HT1080 (cell line): ENCODE results near the gene BNIP3. TPM values are rescaled to one million over a fixed set of nuclear protein-coding genes. Genes with fewer than 3 reads are reported as not detected.
A peak's percentile ranks its signal among the peaks of the same experiment; 100 is the strongest.

Experiments
- DNase-seq: peaks from one replicate; pipeline ENCODE4 v3.0.0-alpha.2; 2015; ENCODE audit warnings: low read depth
- polyA plus RNA-seq, 2 experiments: library from polyadenylated mRNA; depleted of rRNA; stranded (reverse); fragments of >200 nt; gene quantifications; 2 replicates each; pipeline ENCODE4 v1.2.3, GENCODE V29; 2015
- total RNA-seq: library from RNA; depleted of rRNA; stranded (reverse); fragments of >200 nt; shearing (Covaris generic); gene quantifications from 2 replicates; pipeline ENCODE4 v1.2.3, GENCODE V29; 2014; rRNA removed

BNIP3 gene, protein sequence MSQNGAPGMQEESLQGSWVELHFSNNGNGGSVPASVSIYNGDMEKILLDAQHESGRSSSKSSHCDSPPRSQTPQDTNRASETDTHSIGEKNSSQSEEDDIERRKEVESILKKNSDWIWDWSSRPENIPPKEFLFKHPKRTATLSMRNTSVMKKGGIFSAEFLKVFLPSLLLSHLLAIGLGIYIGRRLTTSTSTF
- total RNA-seq: 94.8 and 105 TPM in 2 replicates
- 253 and 325 TPM in 2 replicates for polyA plus RNA-seq (2015; cell fraction: cytosol; rRNA removed)
- polyA plus RNA-seq (2015; cell fraction: nucleus; rRNA removed): 128 and 143 TPM in 2 replicates

DNA sequence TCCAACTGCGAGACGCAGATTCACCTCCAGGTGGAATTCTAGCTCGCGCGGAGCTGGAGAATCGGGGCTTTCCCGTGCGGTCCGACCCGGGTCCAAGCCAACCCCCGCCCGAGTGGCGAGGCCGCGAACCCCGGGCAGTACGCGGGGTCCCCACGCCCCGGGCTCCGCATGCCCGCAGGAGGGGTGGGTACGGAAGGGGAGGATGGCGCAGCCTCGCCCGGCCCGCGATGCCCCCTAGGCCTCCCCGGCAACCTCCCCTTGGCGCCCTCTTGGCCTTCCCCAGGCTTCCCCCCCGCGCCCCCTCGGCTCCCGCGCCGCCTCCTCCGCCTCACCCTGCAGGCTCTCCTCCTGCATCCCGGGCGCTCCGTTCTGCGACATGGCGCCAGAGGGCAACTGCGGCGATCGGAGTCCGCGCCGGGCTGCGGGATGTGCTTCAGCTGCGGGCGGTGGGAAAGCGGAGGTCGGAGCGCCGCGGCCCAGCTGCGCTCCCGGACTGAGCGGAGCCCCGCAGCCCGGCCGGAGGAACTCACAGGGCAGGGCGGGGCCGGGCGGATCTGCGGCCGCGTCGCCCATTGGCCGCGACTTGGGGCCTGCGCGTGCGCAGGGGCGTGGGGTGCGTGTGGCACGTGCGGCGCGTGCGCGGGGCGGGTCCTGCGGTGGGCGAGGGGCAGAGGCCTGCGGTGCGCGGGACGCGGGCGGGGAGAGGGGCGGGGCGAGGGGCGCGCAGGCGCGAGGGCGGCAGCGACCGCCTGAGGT lies at the start of gene BNIP3:
BNIP3 (minus strand) TSS at position 495 of the 756 bp plus-strand sequence; CDS start at position 378, 117 bp downstream.
- DNase-seq: peak; percentile 85

DNA sequence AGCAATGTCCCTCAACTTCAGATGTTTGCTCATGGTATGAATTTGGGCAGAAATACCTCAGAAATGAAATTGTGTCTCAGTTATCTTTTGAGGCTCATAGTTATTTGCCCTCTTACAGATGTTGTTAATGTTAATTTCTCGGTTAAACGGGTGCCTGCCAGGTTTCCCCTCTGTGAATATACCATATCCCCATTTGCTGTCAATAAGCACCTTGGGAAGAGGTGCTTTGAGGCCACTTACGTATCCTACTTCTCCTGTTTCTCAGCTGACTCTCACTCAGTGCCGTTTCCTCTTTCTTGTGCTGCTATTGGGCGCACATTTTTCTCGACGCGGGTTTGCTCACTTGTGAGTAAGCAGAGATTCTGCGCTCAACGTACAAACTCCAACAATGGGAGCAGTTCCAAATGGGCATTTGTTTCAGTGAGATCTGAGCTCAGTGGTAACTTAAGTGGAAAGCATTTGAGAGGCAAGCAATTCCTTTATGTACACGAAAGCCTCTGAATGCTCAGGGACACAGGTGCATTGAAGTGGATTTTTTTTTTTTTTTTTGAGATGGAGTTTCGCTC lies 49.3 kb upstream of the BNIP3 start:
- no peak for DNase-seq

DNA sequence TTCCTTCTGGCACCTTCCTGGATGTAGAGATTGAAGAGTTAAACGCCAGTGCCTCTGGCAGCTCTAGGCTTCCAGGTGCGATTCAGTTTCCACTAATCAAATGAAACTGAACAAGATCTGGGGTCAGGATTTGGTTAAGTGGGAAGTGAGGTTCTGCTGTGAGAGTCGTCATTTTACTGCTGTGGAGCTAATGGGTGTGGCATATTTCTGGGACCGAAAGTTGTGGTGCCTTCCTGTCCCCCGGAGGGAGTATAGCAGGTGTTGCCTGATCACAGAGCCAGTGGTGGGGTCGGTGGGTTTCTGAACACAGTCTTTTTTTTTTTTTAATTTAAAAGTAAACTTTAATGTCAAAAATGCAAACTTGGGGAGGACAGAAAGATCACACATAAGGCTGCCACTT lies 47.0 kb upstream of the BNIP3 start:
- no peak for DNase-seq

DNA sequence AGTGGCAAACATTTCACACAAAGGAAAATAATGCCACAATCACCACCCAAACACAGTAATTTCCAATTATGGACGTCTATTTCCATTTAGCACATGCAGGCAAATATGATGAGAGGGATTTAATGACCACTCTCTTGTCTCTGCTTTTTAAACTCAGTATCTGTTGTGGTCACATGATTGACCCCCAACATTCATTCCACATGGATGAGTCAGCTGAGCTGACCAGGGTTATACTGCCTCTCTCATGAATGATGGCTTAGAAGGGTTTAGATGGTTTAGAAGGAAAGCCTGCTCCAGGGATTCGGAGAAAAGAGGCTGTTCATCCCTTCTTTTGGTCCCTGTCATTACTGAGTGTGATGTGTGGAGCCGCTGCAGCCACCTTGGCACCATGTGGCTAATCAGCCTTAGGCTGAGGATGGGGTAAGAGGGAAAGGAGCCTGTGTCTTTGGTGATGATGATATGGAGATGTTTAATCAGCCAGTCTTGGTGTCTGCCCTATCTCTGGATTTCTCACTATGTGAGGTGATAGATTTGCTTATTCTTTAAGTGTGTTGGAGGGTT lies 45.8 kb upstream of the BNIP3 start:
- DNase-seq: peak; percentile 68

DNA sequence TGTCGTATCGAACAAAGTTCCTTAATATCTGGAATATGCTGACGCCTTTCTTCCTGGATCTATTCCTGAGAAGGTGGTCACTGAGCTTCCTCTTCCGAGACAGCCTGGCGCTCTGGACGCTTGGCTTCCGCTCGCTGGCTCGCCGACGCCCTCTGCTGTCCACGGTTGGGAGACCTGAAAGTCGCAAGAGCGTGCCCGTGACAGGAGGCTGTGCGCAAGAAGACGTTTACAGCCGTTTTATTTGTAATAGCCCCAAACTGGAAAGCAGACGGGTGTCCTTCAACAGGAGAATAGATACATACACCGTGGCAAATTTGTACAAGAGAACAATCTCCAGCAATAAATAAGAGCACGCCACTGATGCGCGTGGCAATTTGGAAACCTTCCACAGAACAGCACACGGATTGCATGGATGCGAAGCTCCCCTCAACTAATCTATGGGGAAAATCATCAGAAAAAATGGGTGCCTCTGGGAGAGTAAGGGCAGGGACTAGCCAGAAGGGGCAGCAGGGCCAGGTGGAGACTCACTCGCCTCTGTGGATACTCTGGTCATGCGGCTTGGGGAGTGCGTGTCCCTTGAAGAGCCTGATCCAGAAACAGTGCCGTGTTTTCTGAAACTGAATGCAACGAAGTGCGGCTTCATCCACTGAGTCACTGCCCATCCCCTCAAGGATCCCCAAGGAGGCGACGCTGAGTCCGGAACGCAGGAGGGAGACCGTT lies 41.5 kb upstream of the BNIP3 start:
- peak; percentile 71 for DNase-seq

DNA sequence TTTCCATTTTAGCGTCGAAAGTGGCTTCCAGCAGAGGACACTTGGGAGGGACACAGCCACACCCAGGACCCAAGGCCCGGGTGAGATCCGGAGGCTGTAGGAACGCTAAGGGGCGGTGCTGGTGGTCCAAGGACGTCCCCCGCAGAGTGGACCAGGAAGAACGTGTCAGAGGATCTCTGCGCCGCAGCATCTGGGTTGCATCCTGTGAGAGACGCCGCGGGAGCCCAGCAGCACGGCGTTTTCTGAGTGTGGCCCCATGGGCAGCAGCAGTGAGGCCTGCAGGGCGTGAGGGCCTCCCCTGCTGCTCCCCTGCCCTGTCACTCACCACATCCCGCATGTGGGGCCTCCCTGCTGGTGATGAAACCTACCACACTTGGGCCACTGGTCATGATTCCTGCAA lies 40.5 kb upstream of the BNIP3 start:
- DNase-seq: no peak

DNA sequence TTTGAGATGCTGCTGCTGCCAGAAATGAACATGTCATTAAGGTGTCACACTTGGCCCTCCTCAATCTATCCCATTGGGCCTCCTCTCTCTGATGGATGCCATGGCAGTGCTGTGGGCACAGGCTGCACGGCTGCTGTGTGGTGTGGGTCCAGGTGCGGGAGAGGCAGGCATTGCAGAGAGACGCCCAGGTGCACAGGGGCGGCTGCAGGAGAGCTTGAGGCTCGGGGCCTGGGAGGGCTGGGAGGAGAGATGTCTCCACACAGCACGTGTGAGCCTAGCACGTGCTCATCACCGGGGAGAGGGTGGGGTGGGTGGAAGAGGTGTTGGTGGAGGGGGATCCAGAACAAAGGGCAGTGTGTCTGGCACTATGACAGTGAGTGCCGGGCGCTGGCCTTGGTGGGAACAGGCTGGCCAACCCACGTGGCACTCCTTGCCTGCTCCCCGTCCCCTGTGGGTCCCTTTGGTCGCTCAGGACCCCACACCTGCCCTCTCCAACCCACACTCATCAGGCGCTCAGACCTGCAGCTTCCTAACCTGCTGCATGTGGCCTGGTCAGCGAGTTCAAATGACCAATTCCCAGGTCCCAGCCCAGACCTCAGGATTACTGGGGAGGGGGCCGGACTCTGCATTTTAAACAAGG lies 39.9 kb upstream of the BNIP3 start:
- DNase-seq: no peak

DNA sequence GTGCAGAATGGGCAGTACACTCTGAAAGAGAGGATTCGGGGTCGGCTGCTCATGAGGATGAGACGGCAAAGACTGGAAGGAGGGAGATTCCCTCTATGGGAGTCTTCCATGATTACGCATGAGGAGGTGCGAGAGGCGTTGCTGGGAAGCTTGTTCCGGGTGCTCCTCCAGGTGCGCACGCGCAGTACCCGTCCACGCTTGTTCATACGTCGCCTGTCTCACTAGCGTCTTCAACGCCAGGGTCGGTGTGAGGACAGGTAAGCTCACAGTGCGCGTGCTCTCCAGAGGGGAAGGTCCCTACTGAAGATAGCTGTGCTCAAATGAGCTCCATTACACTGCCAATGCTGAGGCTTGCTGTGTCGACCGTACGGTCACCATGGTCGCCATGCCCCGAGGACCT lies 39.3 kb upstream of the BNIP3 start:
- DNase-seq: no peak

DNA sequence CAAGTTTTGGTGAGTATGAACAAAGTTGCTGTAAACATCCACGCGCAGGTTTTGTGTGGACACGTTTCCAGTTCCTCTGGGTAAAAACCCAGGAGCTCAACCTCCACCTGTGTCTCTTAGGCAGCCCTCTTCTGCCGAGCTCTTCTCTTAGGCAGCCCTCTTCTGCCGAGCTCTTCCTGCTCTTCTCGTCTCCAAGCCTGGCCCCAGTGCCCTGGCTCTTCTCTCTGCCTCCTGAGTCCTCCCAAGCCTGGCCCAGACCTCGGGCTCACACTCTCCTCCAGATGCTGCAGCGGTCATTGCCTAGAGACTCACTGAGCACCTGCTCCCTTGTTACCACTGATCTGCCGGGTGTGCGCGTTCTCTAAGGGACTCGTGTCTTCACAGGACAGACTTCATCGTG lies 38.7 kb upstream of the BNIP3 start:
- no peak for DNase-seq

DNA sequence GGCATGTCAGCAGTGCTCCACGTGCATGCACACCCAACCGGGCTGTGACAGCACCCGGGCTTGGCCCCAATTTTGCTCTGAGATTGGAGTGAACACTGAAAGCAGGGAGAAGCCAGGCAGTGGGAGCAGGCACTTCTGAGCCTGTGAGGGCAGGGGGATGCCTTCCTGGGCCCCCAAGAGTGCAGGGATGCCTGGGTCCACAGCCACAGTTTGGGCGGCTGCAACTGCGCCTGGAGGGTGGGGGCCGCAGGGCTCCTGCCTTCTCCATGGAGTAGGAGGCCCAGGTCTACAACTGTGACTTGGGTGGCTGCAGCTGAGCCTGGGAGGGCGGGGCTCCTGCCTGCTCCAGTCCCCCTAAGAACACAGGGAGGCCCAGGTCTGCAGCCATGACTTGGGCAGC lies 37.6 kb upstream of the BNIP3 start:
- no peak for DNase-seq

DNA sequence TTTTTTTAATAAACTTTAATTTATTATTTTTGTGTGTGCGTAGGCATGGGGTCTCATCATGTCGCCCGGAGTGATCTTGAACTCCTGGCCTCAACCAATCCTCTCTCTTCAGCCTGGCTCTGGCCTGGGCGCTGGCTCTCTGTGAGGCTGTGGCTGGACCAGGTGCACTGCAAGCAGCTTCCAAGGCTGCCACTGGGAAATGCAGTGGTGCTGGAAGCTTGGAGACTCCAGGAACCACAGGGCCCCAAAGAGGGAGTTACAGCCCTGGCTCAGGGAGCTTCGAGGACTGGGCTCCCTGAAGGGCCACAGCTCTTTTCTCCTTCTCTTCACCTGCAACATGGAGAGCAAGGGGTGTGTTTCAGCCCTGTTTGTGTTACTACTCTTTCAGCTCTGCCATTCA lies 36.7 kb upstream of the BNIP3 start:
- no peak for DNase-seq

DNA sequence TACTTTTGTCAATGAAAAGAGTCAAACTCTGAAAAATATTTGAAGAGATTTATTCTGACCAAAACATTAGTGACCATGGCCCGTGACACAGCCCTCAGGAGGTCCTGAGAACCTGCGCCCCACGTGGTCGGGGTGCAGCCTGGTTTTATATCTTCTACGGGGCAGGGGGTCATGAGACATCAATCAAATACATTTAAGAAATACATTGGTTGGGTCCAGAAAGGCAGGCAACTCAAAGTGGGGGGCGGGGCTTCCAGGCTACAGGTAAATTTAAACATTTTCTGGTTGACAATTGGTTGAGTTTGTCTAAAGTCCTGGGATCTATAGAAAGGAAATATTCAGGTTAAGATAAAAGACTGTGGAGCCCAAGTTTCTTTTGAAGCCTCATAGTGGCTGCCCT lies 34.8 kb upstream of the BNIP3 start:
- no peak for DNase-seq

DNA sequence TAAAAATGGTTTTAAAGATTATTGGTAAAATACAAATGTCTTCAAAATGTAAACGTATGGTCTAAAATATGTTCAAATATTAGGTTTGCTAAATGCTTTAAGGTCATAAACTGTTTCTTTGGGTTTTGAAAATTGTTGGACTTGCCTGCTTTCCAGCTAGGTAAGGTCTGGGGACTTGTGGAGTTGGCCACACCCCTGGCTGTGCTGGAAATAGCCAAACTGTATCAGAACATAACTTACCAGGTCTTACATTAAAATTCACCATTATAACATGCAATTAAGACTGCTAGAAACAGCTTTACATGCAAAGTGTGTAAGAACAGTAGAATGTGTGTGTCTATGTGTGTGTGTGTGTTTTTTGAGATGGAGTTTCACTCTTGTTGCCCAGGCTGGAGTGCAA lies 29.7 kb upstream of the BNIP3 start:
- no peak for DNase-seq

DNA sequence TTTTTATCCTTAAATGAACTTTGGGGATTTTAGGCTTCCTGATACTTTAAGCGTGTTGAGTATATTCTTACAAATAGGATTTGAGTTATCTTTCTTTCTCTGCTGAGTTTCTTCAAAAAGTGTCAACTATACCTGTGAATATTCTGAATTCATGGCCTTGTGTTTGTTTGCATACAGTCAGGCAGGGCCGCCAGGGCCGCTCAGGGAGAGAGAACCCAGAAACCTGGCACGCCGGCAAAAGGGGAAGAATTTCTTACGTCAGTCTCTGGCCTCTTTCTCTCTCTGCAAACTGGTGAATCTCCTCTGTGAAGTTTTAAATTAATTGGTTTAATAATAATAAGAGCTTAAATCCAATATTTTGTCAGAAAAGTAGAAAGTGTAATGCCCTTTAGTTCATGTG lies 29.3 kb upstream of the BNIP3 start:
- DNase-seq: no peak

DNA sequence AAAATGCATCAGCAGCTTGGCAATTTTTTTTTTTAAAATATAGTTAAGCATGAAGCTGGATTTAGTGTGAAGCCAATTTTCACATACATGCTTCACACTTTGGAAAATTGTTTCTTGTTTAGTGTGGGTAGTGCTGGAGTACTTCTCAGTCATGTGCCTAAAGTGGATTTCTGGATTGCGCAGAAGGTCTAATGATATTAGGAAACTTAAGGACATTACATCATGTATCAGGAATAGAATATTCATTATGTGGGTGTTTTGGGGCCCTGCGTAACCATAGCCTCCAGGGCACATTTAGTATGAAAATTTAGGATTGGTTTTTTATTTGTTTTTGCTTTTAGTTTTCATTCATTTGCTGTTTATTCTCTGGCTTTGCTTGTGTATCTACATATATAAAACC lies 28.8 kb upstream of the BNIP3 start:
- no peak for DNase-seq

DNA sequence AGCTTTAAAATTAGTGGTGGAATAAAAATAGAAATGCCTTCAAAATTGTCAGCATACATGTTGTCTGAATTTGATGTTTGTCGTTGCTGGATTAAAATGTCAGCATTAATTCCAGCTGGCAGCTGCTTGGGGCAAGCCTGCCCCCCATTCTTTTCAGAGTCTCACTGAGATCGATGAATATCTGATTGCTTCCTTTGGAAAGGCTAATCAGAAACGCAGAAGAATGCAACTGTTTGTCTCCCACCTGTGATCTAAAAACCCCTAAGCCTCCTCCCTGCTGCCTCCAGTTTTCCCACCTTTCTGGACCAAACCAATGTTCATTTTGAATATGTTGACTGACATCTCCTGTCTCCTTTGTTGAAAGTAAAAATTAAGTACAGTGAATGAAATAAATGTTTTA lies 27.9 kb upstream of the BNIP3 start:
- DNase-seq: no peak

DNA sequence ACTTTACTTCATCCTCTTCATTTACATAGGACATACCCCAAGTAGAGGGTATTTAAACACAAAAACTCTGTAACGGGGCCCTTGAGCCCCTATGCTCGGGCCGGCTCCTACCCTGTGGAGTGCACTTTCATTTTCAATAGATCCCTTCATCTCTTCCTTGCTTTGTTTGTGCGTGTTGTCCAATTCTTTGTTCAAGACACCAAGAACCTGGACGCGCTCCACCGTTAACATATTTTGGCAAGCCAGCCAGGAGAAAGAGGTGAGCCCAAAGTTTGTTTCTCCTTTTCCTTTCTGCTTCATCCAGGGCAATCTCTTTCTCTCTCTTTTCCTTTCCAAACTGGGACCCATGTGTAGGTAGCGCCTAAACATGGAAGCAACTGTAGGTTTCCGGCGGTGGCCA lies 26.0 kb upstream of the BNIP3 start:
- DNase-seq: no peak

DNA sequence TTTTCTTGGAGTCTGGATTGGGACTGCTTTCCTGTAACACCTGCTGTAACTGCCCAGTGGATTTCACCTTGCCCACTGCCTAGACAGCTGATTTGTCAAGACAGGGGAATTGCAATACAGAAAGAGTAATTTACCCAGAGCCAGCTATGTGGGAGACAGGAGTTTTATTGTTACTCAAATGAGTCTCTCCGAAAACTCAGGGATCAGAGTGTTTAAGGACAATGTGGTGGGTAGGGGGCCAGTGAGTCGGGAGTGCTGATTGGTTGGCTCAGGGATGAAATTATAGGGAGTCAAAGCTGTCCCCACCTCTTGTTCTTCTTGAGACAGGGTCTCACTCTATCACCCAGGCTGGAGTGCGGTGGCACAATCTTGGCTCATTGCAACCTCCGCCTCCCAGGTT lies 25.2 kb upstream of the BNIP3 start:
- no peak for DNase-seq

DNA sequence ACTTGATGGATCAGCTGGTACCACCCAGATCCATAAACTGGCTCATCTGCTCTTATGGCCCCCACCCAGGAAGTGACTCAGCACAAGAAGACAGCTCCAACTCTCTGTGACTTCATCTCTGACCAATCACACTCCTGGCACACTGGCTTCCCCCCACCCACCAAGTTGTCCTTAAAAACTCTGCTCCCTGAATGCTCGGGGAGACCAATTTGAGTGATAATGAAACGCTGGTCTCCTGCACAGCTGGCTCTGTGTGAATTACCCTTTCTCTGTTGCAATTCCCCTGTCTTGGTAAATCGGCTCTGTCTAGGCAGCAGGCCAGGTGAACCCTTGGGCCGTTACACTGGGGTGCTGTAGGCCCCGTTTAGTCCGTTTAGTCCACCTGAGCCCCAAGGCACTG lies 23.4 kb upstream of the BNIP3 start:
- no peak for DNase-seq

DNA sequence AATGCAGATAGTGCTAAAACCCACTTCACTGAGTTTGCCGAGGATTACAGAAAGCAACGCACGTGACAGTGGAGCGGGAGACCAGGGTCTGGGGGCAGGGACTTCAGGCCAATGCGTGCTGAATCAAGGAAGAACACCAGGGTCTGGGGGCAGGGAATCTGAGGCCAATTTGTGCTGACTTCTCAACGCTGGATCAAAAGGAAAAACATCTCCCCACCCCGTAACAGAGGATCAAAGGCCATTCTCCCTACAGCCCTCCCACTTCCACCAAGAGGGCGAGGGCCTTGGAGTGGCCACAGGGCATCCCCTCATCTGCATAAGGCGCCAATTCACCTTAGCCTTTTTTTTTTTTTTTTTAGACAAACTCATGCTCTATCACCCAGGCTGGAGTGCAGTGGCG lies 22.3 kb upstream of the BNIP3 start:
- DNase-seq: no peak

DNA sequence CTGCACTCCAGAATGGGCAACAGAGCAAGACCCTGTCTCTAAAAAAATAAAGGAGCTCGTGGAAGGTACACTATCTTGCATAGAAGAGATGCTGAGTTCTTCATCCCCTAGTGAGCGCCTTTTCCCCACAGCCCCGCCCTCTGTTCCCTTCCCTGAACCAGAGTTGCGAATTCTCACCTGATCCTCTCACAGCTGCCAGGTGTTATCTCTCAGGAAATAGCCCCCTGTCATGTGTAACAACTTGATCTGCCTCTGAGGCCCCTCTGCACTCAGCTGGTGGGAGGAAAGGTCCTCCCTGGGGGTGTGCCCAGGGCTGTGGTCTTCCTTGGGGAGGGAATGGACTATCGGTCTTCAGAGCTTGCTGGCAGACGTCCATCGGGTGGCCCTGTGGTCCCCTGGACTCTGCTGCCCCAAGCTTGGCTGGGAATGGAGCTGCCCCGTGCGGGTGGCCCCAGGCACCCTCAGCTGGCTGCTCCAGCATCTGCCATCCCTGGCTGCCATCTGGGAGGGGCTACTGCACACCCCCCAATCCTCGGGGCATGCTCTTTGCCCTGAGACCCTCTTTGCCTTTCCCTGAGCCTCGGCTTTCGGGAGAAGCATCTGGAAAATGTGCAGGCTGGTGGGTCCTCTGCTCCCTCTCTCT lies 21.7 kb upstream of the BNIP3 start:
- DNase-seq: no peak
